GM18858 (cell line): ENCODE data around the gene FAF1.
A peak's percentile ranks its signal among the peaks of the same experiment; 100 is the strongest.
"Not testable (repeated sequence)": the region's sequence is repeated elsewhere in the genome, so short reads cannot be mapped to it uniquely, and the experiment has no call there.

Experiments
- ATAC-seq: cut with Tn5 transposase; IDR thresholded peaks from one replicate; pipeline ENCODE4 v1.9.1; 2021; ENCODE audit not compliant: unreplicated experiment

Gene FAF1

DNA sequence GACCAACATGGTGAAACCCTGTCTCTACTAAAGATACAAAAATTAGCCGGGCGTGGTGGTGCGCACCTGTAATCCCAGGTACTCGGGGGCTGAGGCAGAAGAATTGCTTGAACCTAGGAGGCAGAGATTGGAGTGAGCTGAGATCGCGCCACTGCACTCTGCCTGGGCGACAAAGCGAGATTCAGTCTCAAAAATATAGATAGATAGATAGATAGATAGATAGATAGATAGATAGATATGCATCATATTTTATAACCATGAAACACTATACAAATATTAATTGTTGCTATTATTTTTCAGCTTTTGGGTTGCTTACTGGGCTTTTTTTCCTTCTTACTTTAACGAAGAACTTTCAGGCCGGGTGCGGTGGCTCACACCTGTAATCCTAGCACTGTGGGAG lies 4.8 kb upstream of the FAF1 start:
- no peak for ATAC-seq

DNA sequence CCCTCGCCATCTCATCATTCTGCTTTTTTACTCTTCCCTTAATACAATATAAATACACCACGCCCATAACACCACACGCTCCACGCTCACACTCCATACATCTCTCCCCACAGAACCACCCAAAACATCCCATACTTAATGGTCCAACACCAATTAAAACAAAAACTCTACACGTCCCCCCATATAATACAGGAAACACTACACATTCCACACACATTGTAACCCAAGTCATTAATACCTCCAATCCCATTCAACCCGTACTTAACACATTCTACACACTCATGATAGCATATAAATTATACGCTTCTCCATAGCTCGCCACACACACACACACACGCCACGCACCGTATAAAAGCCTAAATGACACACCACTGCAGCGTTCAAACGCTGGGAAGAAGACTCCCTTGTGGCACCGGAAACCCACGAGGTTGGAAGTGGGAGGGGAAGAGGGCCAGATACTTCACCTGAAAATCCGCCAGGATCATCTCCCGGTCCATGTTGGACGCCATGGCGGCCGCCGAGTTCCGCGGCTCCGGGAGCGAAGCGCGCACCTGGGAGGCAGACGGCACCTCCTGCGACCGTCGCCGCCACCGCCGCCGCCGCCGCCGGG lies 659 bp downstream of the FAF1 start:
- ATAC-seq, result no peak

DNA sequence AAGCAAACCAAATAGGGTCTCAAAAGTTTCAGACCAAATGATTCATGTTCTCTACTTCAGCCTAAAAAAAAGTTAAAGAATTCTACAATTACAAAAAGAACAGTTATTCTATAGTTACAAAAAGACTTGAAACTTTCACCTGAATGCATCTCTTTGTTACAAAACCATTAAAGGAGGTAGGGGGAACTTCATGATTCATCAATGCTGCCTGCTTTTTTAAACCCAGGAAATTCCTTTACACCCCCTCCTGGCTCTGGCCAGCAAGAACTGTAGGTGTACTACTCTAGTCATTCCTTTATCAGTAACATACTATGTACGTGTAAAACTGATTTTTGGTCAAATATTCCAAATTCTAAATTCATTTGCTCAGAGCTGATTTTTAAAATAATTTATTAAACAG lies 5.0 kb downstream of the FAF1 start:
- no peak for ATAC-seq

DNA sequence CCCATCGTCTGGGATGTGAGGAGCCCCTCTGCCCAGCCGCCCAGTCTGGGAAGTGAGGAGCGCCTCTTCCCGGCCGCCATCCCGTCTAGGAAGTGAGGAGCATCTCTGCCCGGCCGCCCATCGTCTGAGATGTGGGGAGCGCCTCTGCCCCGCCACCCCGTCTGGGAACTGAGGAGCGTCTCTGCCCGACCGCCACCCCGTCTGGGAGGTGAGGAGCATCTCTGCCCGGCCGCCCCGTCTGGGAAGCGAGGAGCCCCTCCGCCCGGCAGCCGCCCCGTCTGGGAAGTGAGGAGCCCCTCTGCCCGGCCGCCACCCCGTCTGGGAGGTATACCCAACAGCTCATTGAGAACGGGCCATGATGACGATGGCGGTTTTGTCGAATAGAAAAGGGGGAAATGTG lies 7.5 kb downstream of the FAF1 start:
- not testable (repeated sequence) for ATAC-seq

DNA sequence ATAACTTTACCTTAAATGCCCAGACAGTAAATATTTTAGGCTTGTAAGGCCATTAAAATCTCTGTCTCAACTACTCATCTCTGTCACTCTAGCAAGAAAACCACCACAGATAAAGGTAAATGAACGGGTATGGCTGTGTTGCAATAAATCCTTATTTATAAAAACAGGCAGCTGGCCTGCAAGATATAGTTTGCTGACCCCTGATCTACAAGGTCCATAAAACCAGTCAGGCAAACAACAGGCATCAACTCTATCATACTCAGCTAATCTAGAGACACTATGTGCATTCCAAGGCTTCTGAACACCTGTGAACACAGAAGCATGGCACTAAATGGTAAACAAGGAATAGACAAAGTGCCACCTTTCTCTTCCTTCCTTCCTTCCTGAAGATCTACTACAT lies 9.7 kb downstream of the FAF1 start:
- ATAC-seq, result no peak

DNA sequence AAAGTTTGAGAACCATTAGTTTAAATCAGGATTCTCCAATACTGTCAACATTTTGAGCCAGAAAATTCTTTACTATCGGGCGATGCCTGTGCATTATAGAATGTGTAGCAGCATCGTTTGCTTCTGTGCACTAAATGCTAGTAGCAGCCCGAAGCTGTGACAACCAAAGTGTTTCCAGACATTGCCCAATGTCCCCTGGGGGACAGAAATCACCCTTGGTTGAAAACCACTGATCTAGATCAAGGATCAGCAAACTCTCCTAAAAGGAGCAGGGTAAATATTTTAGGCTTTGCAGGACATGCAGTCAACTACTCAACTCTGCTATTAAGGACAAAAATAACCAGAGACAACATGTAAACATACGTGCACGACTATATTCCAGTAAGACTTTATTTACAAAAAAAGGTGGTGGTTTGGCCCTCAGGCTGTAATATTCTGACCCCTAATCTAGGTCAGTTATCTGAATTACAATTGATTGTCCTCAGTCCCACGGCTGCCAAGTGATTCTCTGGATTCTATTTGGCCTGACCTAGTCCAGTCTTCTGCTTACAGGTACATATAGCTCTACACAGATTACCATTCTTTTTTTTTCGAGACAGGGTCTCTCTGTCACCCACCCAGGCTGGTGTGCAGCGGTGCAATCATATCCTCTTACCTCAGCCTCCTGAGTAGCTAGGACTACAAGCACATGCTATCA lies 10.6 kb downstream of the FAF1 start:
- ATAC-seq, result no peak

DNA sequence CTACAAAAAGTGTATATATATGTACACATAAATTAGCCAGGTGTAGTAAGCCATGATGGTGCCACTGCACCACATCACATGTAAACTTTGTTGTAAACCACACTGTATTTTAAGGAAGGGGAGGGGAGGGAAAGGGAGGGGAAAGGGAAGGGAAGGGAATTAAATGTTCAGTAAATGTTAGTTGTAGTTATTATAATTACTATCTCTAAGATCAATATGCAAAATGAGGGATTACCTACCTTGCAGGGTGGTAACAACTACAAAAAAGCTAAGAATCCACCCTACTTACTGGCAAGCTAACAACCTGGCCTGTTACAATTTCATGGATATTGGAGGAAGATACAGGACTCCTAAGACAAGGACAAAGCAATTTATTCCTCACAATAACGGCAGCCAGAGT lies 17.7 kb downstream of the FAF1 start:
- no peak for ATAC-seq

DNA sequence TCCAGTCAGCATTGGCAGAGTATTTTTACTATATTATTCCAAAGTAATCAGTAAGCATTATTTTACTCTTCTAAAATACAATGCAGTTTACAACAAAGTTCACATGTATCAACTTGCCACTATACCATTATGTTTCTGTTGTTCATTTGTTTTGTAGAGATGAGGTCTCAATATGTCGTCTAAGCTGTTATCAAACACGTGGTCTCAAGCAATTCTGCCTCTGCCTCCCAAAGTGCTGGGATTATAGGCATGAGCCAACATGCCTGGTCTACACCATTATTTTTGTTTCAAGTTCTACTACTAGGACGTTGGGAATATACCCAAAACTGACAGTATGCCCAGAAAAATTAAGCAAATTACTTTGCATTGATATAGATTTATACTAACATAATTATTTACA lies 19.8 kb downstream of the FAF1 start:
- ATAC-seq, result no peak

DNA sequence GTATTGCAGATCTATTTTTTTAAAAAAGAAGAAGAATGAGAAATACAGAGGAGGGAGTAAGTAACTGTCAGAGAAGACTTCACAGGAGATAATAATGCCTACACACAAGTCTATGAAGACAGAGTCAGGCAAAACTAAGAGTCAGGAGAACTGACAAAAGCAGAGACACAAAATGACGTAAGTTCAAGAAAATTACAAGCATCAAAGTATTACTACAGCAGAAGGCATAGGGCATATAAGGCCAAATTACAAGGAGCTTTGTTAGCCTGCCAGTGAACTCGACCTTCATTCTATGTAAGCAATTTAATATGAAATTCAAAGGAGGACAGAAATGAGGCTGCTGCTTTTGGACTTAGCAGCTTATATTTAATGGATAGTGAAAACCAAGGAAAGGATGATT lies 23.7 kb downstream of the FAF1 start:
- ATAC-seq, result no peak

DNA sequence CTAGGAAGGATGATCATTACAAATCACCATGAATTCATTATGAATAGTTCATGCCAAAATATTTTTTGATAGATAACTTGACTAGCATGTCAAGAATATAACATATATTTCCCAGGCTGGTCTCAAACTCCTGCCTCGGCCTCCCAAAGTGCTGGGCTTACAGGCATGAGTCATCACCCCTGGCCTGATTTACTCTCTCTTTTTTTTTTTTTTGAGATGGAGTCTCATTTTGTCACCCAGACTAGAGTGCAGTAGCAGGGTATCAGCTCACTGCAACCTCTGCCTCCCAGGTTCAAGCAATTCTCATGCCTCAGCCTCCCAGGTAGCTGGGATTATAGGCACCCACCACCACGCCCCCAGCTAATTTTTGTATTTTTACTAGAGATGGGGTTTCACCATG lies 24.8 kb downstream of the FAF1 start:
- ATAC-seq, result not testable (repeated sequence)

DNA sequence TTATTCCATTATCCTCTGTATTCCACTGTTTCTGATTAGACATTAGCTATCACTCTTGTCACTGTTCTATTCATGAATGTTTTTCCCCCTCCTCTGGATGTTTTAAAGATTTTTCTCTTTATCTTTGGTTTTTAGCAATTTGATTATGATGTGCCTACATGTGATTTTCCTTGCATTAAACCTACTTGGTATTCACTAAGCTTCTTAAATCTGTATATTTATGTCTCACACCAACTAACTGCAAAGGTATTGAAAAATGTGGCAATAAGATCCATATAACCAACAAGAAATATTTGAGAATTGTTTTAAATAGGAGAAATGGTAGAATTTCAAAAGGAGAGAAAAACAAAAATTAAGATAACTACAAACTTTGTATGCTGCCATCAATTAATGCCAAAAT lies 25.2 kb downstream of the FAF1 start:
- no peak for ATAC-seq

DNA sequence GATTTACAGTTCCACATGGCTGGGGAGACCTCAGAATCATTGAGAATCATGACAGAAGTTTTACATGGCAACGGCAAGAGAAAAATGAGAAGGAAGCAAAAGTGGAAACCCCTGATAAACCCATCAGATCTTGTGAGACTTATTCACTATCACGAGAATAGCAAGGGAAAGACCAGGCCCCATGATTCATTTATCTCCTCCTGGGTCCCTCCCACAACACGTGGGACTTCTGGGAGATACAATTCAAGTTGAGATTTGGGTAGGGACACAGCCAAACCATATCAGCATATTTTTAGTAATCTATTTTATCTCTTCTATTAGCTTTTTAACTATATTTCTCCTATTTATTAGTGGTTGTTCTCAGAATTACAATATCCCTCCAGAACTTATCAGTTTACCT lies 26.3 kb downstream of the FAF1 start:
- ATAC-seq, result not testable (repeated sequence)

DNA sequence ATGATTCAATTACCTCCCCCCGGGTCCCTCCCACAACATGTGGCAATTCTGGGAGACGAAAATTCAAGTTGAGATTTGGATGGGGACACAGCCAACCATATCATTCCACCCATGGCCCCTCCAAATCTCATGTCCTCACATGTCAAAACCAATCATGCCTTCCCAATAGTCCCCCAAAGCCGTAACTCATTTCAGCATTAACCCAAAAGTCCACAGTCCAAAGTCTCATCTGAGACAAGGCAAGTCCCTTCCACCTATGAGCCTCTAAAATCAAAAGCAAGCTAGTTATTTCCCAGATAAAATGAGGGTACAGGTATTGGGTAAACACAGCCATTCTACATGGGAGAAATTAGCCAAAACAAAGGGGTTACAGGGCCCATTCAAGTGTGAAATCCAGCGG lies 28.0 kb downstream of the FAF1 start:
- ATAC-seq, result not testable (repeated sequence)

DNA sequence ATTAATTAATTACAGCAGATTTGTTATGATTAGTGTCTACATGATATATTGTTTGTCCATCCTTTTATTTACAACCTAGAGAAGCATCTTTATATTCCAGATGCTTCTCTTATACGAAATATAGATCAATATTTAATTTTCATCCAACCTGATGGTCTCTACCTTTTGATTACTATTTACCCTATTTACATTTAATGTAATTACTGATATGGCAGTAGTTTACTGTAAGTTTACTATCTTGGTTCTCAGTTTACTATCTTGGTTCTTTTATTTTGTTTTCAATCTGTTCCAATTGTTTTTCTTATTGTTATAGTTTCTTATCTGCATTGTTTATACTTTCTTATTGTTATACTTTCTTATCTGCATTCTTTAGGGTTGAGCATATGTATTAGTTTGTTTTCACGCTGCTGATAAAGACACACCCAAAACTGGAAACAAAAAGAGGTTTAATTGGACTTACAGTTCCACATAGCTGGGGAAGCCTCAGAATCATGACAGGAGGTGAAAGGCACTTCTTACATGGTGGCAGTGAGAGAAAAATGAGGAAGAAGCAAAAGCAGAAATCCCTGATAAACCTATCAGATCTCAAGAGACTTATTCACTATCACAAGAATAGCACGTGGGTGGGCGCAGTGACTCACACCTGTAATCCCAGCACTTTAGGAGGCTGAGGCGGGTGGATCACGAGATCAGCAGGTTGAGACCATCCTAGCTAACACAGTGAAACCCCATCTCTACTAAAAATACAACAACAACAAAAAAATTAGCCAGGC lies 28.9 kb downstream of the FAF1 start:
- no peak for ATAC-seq

DNA sequence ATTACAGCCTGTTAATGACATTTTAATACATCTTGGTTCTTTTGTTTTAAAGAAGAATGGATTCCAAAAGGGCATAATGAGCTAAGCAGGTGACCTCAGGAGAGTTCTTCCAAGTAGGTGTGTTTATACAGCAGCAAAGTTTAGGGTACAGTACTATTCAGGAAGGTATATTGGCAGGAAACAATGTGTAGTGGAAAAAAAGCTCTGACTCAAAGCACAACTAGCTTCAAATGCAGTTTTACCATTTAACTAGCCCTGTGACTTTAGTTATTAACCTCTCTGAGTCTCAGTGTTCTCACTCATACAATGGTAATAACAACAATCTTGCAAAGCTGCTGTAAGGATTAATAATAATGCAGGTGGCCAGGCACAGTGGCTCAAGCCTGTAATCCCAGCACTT lies 29.9 kb downstream of the FAF1 start:
- peak; percentile 82 for ATAC-seq

DNA sequence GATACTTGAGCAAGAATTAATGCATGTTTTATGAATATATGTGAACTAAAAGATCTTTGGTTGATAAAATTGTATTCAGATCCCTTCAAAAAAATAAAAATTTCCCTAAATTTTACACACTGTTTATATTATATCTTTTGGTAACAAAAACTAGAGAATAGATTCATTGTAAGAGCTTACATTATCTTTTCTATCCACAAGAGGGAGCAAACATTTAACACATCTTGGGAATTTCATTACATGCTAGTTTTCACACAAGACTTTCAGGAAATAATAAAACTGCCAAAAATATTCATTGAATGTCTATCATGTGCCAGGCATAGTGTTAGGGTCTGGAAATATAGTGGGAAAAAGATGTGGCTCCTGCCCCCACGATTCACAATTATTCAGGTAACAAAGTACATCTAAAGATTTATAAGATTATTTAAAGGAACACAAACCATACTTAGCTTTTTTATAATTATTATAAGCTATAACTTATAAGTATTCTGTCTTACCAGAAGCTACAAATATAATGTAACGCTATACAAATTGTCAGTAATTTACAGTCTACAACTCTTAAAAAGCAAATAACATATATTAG lies 30.6 kb downstream of the FAF1 start:
- no peak for ATAC-seq

DNA sequence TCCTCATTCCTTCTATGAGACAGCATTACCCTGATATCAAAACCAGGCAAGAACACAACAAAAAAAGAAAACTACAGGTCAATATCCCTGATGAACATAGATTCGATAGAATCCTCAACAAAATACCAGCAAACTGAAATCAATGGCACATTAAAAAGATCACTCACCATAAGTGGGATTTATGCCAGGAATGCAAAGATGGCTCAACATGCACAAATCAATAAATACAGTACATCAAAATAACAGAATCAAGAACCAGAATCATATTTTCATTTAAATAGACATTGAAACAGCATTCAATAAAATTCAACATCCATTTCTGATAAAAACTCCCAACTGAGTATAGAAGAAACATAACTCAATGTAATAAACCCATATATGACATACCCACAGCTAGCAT lies 36.5 kb downstream of the FAF1 start:
- no peak for ATAC-seq

DNA sequence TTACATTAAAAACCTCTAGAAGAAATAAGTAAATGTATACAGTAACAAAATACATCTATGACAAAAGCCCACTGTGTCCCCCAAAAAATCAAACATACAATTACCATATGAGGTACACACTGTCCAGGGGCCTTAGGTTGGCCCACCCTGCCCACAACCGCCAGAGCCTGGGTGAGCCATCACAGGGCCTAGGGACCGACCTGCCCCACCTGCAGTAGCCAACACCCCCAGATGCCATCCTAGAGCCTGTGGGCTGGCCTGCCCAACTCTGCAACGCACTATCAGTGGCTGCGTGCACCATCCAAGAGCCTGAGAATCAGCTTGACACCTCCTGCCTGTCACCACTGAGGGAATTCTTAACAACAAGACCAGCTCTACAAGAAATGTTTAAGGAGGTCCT lies 39.0 kb downstream of the FAF1 start:
- ATAC-seq, result no peak

DNA sequence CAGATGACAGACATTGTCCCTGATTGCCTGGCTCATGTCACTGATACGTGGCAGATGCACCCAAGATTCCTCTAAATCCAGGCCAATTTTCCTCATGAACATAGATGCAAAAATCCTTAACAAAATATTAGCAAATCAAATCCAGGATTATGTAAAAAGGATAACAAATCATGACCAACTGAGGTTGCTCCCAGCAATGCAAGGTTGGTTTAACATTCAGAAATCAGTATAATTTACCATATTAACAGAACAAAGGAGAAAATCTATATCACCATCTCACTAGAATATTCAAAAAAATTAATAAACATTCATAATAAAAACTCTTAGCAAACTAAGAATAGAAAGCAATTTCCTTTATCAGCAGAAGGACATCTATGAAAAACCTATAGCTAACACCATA lies 39.7 kb downstream of the FAF1 start:
- no peak for ATAC-seq

DNA sequence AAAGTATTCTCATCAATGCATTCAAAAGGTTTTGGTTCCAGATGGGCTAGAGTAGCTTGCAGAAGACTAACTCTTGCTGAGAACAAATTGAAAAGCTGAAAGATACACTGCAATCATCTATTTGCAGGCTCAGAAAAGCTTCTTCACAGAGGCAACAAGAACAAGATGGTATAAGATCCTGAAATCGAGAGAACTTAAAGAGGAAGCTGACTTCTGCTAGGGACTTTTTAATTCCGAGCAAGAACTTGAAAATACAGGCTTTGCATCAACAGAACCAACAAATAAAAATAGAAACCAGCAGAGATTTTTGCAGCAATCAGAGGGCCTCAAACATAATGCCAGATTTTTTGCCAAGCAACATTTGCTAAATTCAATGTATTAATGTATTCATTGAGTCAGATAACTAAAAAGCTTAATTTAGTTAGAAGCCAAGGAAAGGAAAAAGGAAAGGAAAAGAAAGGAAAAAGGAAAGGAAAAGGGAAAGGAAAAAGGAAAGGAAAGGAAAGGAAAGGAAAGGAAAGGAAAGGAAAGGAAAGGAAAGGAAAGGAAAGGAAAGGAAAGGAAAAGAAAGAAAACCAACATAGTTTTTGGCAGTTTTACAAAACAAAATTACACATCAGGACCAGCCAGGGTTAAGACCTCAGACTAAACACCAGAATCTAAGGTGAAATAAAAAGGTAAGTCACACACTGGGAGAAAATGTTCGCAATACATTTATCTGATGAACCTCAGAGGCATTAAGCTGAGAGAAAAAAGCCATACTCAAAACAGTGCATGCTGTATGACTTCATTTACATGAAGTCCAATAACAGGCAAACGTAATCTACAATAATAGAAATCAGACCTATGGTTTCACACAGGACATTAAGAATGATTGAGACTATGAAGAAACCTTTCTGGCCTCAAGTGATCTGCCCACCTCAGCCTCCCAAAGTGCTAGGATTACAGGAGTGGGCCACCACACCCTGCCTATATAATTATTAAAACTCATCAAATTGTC lies 42.6 kb downstream of the FAF1 start:
- ATAC-seq, result peak; percentile 61

DNA sequence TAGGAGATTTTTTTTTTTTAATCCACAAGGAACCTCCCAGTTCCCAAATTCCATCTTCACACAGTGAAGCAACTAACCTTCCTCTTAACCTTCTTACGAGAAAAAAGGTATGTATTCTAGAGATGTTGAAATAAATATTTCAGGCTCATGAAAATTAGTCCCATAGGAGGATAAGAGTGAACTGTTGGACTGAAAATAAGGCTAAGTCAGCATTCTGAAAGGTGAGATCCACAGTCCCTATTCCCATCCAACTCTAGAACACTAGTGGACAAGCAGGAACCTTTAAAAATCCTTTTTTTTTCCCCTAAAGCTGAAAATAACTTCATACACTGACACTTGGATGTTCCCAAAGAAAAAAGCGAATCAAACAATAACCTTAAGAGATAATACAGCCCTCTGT lies 44.4 kb downstream of the FAF1 start:
- ATAC-seq, result no peak
